Measurements from ENCODE around the gene DNER.

- no peak for TF ChIP-seq CTCF (IDR thresholded peaks at IDR 0.05)
- no peak for TF ChIP-seq POLR2AphosphoS5 (IDR thresholded peaks at IDR 0.05)
Observed at GRCh38 chr2:229715895-229716507, 1.6 kb upstream of the DNER start.
